WI38 (cell line): ENCODE results near the gene SH3TC2.

Experiments
- H3K4me3 ChIP-seq: 2 replicates; pipeline ENCODE4 v1.5.1; 2011; ENCODE audit warnings: low read depth, mild to moderate bottlenecking, control low read depth, low read length
- CTCF ChIP-seq: IDR thresholded peaks from 2 replicates; pipeline ENCODE4 v1.5.1; 2012; ENCODE audit warnings: low read depth, mild to moderate bottlenecking, control low read depth, low read length

The SH3TC2 gene

GRCh38 chr5:148969291-148969690 lies 93.6 kb downstream of the SH3TC2 start:
- no peak for TF ChIP-seq CTCF
- H3K4me3 ChIP-seq, result no peak overlapping the region

- no peak overlapping the region for H3K4me3 ChIP-seq
- TF ChIP-seq CTCF, result no peak
These were observed 94.6 kb downstream of the SH3TC2 start for GRCh38 chr5:148968311-148968710.

GRCh38 chr5:148967783-148968182 lies 95.1 kb downstream of the SH3TC2 start:
- no peak for TF ChIP-seq CTCF

GRCh38 chr5:148966938-148967337 lies 95.9 kb downstream of the SH3TC2 start:
- no peak for TF ChIP-seq CTCF
- H3K4me3 ChIP-seq, result no peak overlapping the region

More at GRCh38 chr5:148967783-148968182, 95.1 kb downstream of the SH3TC2 start:
- H3K4me3 ChIP-seq, result no peak overlapping the region

- no peak for TF ChIP-seq CTCF
- no peak overlapping the region for H3K4me3 ChIP-seq
These were observed 96.5 kb downstream of the SH3TC2 start for GRCh38 chr5:148966348-148966747.

- H3K4me3 ChIP-seq, result no peak overlapping the region
- TF ChIP-seq CTCF, result no peak
These were observed 97.2 kb downstream of the SH3TC2 start for GRCh38 chr5:148965511-148966265.

- TF ChIP-seq CTCF, result no peak
- no peak overlapping the region for H3K4me3 ChIP-seq
These were observed 99.2 kb downstream of the SH3TC2 start for GRCh38 chr5:148963664-148964063.
